Glutamatergic neuron (in vitro differentiated cells): ENCODE data around the gene STK10. TPM values are rescaled to one million over a fixed set of nuclear protein-coding genes. Genes with fewer than 3 reads are reported as not detected.

Experiments
- DNase-seq: peaks from one replicate; pipeline ENCODE4 v3.0.0; 2022
- H3K27ac Mint-ChIP-seq: one replicate; pipeline ENCODE4 v1.8.0; 2020; ENCODE audit warnings: mild to moderate bottlenecking, mixed read lengths, inconsistent platforms; ENCODE audit not compliant: unreplicated experiment
- H3K27me3 Mint-ChIP-seq: one replicate; pipeline ENCODE4 v1.8.0; 2020; ENCODE audit warnings: mild to moderate bottlenecking, moderate library complexity, mixed read lengths, inconsistent platforms; ENCODE audit not compliant: unreplicated experiment
- H3K36me3 Mint-ChIP-seq: one replicate; pipeline ENCODE4 v1.8.0; 2020; ENCODE audit warnings: mild to moderate bottlenecking, mixed read lengths, inconsistent platforms; ENCODE audit not compliant: unreplicated experiment
- H3K4me1 Mint-ChIP-seq: one replicate; pipeline ENCODE4 v1.8.0; 2020; ENCODE audit warnings: mild to moderate bottlenecking, low read depth, mixed read lengths, inconsistent platforms; ENCODE audit not compliant: unreplicated experiment
- H3K4me3 Mint-ChIP-seq: one replicate; pipeline ENCODE4 v1.8.0; 2020; ENCODE audit warnings: mild to moderate bottlenecking, mixed read lengths, inconsistent platforms; ENCODE audit not compliant: unreplicated experiment
- H3K9me3 Mint-ChIP-seq: one replicate; pipeline ENCODE4 v1.8.0; 2020; ENCODE audit warnings: mild to moderate bottlenecking, moderate library complexity, mixed read lengths, inconsistent platforms; ENCODE audit not compliant: unreplicated experiment
- total RNA-seq: library from RNA; stranded (reverse); fragmentation: NEBNext Ultra II Directional; extraction: Animal tissue kit (Norgen Biotek cat#: 25700); gene quantifications from one replicate; pipeline ENCODE4 v1.2.1, GENCODE V29; 2021; ENCODE audit not compliant: unreplicated experiment
- TF ChIP-seq, protein P1 (sequence below): fragments of 200-600 bp; sonication (generic); IDR thresholded peaks from one replicate; pipeline ENCODE4 v1.5.0; 2021; ENCODE audit not compliant: partially characterized antibody, unreplicated experiment

Gene STK10
- total RNA-seq, 1 donor from 2014 or later = 84.7 TPM

DNA sequence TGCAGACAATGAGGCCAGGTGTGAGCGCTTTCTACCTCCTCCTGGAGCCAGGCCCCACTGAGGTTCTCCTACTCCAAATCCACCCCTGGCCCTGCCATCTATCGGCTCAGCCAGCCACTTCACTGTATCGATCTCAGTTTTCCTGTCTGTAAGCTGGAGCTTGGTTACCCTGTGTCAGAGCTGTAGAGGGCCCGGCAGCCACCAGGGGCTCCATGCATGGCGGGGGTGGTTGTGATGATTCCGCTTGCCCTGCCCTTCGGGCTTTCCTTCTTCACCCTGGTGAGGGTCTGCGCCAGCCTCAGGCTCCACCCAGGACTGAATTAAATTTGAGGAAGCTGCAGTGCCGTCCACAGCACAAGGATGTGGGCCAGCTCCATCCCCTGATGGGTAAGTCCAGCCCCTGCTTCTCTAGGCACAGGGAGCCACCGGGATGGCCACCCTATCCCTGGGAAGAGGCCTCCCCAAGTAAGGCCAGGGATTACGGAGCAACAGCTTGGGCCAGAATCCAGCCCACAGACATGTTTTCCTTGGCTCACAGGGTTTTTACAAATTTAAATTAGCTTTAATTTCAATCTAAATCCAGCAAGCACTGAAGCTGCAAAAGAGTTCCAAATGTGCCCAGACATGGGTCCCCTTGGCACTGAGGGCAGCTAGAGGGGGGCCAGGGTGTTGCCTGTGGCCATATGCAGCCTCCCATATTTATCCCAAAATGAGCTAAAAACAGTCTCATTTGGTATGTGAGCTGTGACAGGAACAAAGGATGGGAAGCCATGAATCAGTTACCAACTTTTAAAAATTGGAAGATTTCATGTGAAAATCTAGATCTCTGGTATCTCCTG, 92.4 kb downstream of the STK10 start:
- Mint-ChIP-seq H3K9me3 (peaks cover 2% of the 10 kb centered on the region), H3K36me3 (peaks cover 6% of the 10 kb centered on the region), H3K4me1 (peaks cover 20% of the 10 kb centered on the region), H3K27me3 (peaks cover 11% of the 10 kb centered on the region), H3K27ac (no peak overlapping the region), H3K4me3 (no peak overlapping the region)
- TF ChIP-seq, protein P1, sequence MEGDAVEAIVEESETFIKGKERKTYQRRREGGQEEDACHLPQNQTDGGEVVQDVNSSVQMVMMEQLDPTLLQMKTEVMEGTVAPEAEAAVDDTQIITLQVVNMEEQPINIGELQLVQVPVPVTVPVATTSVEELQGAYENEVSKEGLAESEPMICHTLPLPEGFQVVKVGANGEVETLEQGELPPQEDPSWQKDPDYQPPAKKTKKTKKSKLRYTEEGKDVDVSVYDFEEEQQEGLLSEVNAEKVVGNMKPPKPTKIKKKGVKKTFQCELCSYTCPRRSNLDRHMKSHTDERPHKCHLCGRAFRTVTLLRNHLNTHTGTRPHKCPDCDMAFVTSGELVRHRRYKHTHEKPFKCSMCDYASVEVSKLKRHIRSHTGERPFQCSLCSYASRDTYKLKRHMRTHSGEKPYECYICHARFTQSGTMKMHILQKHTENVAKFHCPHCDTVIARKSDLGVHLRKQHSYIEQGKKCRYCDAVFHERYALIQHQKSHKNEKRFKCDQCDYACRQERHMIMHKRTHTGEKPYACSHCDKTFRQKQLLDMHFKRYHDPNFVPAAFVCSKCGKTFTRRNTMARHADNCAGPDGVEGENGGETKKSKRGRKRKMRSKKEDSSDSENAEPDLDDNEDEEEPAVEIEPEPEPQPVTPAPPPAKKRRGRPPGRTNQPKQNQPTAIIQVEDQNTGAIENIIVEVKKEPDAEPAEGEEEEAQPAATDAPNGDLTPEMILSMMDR = peak; percentile 19
- DNase-seq = no peak

DNA sequence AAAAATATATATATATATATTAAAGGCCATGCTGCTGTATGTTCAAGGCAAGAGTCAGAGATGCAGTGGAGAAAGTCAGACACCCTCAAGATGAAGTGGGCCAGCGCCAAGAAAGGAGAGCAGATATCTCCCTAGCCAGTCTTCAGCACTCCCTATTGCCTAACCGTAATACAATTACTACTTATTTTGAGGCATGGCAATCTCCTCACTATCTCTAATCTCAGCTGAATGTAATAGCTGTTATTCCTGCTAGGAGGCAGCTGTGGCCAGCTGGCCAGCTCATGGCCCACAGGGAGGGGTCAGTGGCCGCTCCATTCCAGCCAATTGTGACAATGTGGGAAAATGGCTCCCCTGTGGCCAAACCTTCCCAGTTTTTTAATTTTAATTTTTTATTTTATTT, 94.1 kb downstream of the STK10 start:
- TF ChIP-seq, protein P1 = no peak
- H3K27me3 Mint-ChIP-seq = peaks cover 15% of the 10 kb centered on the region
- H3K4me1 Mint-ChIP-seq = peaks cover 24% of the 10 kb centered on the region

DNA sequence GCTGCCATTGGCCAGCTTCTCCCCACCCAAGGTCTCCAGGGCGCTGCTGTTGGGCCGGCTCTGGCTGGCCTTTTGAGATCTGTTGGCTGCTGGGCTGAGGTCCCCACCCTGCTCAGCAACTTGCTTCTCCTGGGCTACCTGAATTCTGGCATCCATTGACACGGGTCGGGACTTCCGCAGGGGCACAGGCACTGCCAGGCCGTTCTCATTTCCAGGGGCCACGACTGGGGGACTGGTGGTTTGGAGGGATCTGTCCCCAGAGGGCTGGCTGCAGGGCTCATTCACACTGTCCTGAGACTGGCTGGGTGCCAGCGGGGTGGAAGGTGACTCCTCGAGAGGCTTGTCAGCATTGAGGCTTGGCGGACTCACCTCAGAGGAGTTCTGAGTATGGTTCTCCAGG, 94.5 kb downstream of the STK10 start:
- DNase-seq = no peak
- Mint-ChIP-seq H3K27ac (no peak overlapping the region), H3K4me1 (peaks cover 21% of the 10 kb centered on the region), H3K36me3 (peaks cover 16% of the 10 kb centered on the region), H3K4me3 (no peak overlapping the region), H3K27me3 (peaks cover 12% of the 10 kb centered on the region), H3K9me3 (peaks cover 7% of the 10 kb centered on the region)
- TF ChIP-seq, protein P1 = no peak

More for the DNA sequence above, 94.1 kb downstream of the STK10 start:
- DNase-seq = no peak
- no peak overlapping the region for H3K27ac Mint-ChIP-seq
- peaks cover 16% of the 10 kb centered on the region for H3K36me3 Mint-ChIP-seq
- no peak overlapping the region for H3K4me3 Mint-ChIP-seq
- H3K9me3 Mint-ChIP-seq = peaks cover 9% of the 10 kb centered on the region

DNA sequence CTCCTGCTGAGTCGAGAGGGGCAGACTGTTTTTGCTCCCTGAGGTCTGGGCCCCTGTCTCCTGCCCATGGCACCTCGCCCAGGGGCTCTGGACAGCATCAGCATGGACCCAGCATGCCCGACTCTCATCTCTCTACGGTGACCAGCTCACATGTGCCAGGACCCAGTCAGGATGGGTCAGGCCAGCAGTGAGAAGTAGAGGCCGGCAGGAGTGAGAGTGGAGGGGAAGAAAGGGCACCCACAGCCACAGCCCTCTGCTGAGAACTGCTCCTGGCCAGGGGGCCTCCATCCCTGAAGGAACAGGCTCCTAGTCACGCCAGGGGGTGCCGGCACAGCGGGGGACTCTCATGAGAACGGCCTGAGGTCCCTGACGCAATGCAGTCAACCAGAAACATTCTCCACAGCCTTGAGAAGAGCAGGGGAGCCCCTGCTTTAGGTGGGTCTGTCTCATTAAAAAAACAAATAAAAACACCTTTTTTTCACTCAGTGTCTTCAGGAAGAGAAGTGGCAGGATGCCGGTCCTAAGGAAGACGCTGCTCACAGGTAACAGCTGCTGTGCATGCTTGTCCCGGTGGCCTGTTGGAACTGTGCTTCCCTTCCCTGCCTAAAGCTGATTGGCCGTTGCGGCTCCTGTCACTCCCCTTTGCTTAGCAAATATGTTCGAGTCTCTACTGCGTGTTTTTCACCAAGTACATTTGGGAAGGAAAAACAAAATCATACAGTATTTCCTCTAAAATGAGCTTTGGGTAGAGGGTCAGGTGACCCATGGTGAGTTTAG, 95.9 kb downstream of the STK10 start:
- H3K36me3 Mint-ChIP-seq = peaks cover 10% of the 10 kb centered on the region
- peaks cover 7% of the 10 kb centered on the region for H3K9me3 Mint-ChIP-seq
- H3K27me3 Mint-ChIP-seq = peaks cover 12% of the 10 kb centered on the region
- H3K4me1 Mint-ChIP-seq = peaks cover 8% of the 10 kb centered on the region
- no peak overlapping the region for H3K4me3 Mint-ChIP-seq
- TF ChIP-seq, protein P1 = no peak
- no peak for DNase-seq
- no peak overlapping the region for H3K27ac Mint-ChIP-seq

DNA sequence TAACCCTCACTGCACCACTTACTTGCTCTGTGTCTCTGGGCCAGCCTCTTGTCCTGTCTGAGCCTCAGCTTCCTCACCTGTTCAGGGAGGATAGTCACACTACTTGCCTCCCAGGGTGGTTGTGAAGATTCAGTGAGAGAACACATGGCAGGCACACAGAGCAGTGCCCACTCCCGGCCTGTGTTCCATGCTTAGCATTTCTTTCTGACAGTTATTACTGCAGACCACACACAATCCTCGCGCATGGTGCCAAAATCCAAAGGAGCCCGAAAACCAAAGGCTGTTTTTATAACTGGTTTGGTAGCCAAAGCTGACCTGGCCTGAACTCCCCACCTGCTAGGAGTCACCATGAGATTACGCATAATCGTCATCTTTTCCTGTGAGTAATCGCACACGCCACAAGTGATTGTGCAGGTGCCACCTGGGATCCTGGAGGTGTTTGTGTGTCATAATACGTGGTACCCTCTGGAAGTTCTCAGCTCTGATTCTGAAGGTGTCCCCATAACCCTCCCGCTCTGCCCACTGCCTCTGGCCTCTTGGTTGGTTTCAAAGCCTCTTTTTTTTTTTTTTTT, 97.0 kb downstream of the STK10 start:
- H3K4me1 Mint-ChIP-seq = peaks cover 5% of the 10 kb centered on the region
- peaks cover 10% of the 10 kb centered on the region for H3K36me3 Mint-ChIP-seq
- peaks cover 10% of the 10 kb centered on the region for H3K27me3 Mint-ChIP-seq
- no peak for DNase-seq
- TF ChIP-seq, protein P1 = no peak
- peaks cover 7% of the 10 kb centered on the region for H3K9me3 Mint-ChIP-seq
- no peak overlapping the region for H3K4me3 Mint-ChIP-seq
- H3K27ac Mint-ChIP-seq = no peak overlapping the region
